ENCODE results near the gene CPA5.
"Not testable (repeated sequence)": the region's sequence is repeated elsewhere in the genome, so short reads cannot be mapped to it uniquely, and the experiment has no call there.

CPA5 gene

GRCh38 chr7:130359276-130359857 is 14.8 kb downstream of the CPA5 start:
- no peak for DNase-seq (ENCODE audit: low spot score)

GRCh38 chr7:130360518-130360917 is 15.9 kb downstream of the CPA5 start:
- no peak for DNase-seq (ENCODE audit: low spot score)

GRCh38 chr7:130361681-130362080 is 17.1 kb downstream of the CPA5 start:
- DNase-seq (ENCODE audit: low spot score): no peak

GRCh38 chr7:130362251-130362816 is 17.7 kb downstream of the CPA5 start:
- no peak for DNase-seq (ENCODE audit: low spot score)

- peak; percentile 60 for DNase-seq (ENCODE audit: low spot score)
These were observed 18.6 kb downstream of the CPA5 start for GRCh38 chr7:130363026-130363847.

GRCh38 chr7:130364451-130364850 is 19.8 kb downstream of the CPA5 start:
- no peak for DNase-seq (ENCODE audit: low spot score)

- no peak for DNase-seq (ENCODE audit: low spot score)
These were observed 20.5 kb downstream of the CPA5 start for GRCh38 chr7:130365088-130365487.

GRCh38 chr7:130365511-130366441 is 21.2 kb downstream of the CPA5 start:
- DNase-seq (ENCODE audit: low spot score): no peak

GRCh38 chr7:130366564-130366963 is 21.9 kb downstream of the CPA5 start:
- DNase-seq (ENCODE audit: low spot score): no peak

GRCh38 chr7:130367088-130367755 is 22.6 kb downstream of the CPA5 start:
- no peak for DNase-seq (ENCODE audit: low spot score)

GRCh38 chr7:130367836-130368746 is 23.5 kb downstream of the CPA5 start:
- DNase-seq (ENCODE audit: low spot score): no peak

GRCh38 chr7:130369110-130369711 is 24.6 kb downstream of the CPA5 start:
- no peak for DNase-seq (ENCODE audit: low spot score)

GRCh38 chr7:130369831-130370550 is 25.4 kb downstream of the CPA5 start:
- DNase-seq (ENCODE audit: low spot score): no peak

- no peak for DNase-seq (ENCODE audit: low spot score)
These were observed 26.4 kb downstream of the CPA5 start for GRCh38 chr7:130371046-130371445.

GRCh38 chr7:130372402-130373165 is 28.0 kb downstream of the CPA5 start:
- DNase-seq (ENCODE audit: low spot score): no peak

GRCh38 chr7:130374507-130374906 is 29.9 kb downstream of the CPA5 start:
- no peak for DNase-seq (ENCODE audit: low spot score)

- not testable (repeated sequence) for DNase-seq (ENCODE audit: low spot score)
These were observed 31.8 kb downstream of the CPA5 start for GRCh38 chr7:130376461-130376860.

GRCh38 chr7:130377178-130377577 is 32.6 kb downstream of the CPA5 start:
- DNase-seq (ENCODE audit: low spot score): no peak

GRCh38 chr7:130379019-130379418 is 34.4 kb downstream of the CPA5 start:
- DNase-seq (ENCODE audit: low spot score): no peak
